Frontal cortex (tissue), 4 donors: ENCODE results near the gene PRR29. TPM values are rescaled to one million over a fixed set of nuclear protein-coding genes. Genes with fewer than 3 reads are reported as not detected.

ENCODE experiments used
- DNase-seq, 2 donors: peaks; one replicate each; pipeline ENCODE4 v3.0.0; 2012; ENCODE audit warnings: low spot score in 2 of 2
- FAIRE-seq: peaks from 2 replicates; lab custom pipeline; 2012; peaks lifted over from hg19 to GRCh38; lab: Jason Lieb, UNC
- total RNA-seq: library from RNA; depleted of rRNA; stranded (reverse); fragments of >200 nt; gene quantifications from one replicate; pipeline ENCODE4 v1.2.3, GENCODE V29; 2014
- donor health status: control.
- donor health status: control.
- donor health status: control.

The PRR29 gene
- total RNA-seq, 1 donor from 2014 or later, result 2.0 TPM

DNA sequence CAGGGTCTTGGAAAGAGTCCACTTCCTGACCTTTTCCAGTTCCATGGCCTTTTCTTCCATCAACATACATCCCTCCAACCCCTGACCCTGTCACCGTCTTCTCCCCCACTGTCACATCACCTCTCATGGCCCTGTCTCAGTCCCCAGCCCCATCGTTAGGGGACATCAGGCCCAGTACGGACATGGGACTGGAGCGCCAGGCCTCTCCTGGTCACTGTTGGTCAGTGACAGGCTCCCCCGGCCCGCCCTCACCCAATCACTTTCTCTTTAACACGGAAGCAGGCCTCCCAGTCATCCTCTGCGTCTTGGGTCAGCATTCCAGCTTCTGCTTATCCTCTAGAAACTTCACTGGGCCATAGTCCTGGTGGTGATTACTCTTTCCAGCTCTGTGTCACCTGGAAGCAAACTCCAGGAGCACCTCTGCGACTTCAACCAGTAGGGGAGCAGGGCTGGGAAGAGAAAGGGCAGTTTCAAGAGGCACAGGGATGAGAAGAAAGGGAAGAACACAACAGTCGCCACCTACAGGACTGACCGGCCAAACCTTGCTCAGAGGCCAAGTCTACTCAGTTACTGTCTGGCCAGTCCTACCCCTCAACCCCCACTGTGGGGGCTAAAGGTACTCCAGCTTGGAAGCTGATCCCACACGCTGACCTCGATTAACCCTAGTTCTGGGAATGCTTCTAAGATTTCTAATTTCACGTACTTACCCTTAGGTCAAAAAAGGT, 38.2 kb downstream of the PRR29 start:
- FAIRE-seq (no peak), DNase-seq (no peak)

- no peak for FAIRE-seq
- DNase-seq, result no peak
Observed at GRCh38 chr17:64037180-64037579, 39.0 kb downstream of the PRR29 start.

DNA sequence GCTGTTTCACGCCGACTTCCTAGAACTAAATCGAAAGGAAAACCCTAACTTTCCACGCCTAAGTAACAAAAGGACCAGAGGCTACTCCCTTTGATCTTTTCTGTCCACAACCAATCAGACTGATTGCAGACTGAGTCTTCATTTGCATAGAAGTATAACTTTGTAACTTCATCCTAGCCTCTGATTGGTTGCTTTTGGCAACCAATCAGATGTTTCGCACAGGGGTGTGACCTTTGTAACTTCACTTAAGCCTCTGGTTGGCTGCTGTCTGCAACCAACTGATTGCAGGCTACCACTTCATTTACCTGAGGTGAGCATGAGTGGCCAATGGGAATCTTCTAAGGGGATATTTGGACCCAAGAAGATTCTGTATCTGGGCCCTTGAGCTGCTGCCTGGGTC, 39.7 kb downstream of the PRR29 start:
- DNase-seq (no peak), FAIRE-seq (no peak)

DNA sequence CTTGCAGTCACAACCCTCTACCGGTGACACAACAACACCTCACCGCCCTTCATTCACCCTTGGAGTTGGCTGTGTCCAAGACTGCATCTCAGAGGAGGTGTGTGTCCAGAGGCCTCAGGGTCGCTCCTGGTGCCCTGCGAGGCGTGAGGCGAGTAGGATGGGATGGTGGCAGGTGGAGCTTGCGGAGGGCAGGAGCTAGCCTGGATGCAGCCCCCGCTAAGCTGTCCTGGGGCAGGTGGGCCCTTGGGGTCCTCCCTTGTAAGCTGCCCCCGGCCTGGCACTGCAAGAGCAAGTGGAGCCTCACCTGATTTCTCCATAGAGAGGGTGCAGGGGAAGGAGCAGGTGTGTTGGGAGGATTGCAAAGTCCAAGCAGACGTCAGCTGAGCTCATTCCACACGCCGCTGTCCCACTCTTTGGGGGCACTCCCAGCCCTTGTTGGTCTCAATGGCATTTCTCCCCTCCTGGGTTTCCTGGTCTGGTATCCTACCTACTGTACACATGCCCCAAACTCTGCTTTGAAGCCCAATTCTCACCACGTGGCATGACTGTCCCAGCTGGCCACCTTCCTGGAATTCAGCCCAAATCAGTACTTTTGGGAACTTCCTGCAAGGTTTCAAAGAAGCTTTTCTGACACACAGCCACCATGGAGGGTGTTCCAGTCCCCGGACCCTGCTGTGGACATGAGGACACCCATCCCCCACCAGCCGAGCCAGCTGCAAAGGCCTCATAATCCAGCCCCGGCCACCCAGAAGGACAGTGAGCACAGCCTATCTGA, 40.4 kb downstream of the PRR29 start:
- DNase-seq, result no peak
- FAIRE-seq, result no peak

DNA sequence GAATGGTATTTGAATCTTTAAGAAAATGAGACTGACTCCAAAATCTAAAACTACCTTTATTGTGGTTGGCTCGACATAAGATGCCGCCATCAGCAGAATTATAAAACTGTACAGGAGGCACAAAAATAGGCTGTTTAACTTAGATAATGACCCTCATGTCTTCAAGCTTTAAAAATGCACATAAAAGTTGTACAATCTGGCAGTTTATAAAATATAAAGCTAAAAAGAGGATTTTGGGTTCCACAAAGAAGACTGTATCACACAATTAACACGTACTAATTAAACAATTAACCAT, 40.9 kb downstream of the PRR29 start:
- DNase-seq (no peak), FAIRE-seq (no peak)

- FAIRE-seq (no peak), DNase-seq (no peak)
Observed at GRCh38 chr17:64040206-64040605, 42.1 kb downstream of the PRR29 start.

DNA sequence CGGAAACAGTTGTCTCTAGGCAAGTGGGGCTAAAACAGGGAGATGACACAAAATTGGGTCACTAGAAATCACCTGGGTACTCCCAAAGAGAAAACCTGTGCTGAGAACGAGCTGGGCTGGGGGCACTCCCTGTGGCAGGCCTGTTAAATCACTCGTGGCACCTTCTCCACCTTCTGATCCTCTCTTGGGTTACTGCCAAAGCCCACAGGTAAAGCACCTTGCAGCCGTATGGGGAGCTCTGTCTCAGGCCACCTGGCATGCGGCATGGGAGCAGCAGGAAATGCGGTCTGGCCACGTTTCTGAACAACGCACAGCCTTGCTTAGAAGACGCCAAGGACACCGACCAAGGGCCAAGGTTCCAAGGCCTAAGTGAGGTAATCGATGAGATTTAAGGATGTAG, 43.8 kb downstream of the PRR29 start:
- no peak for FAIRE-seq
- DNase-seq, result no peak

DNA sequence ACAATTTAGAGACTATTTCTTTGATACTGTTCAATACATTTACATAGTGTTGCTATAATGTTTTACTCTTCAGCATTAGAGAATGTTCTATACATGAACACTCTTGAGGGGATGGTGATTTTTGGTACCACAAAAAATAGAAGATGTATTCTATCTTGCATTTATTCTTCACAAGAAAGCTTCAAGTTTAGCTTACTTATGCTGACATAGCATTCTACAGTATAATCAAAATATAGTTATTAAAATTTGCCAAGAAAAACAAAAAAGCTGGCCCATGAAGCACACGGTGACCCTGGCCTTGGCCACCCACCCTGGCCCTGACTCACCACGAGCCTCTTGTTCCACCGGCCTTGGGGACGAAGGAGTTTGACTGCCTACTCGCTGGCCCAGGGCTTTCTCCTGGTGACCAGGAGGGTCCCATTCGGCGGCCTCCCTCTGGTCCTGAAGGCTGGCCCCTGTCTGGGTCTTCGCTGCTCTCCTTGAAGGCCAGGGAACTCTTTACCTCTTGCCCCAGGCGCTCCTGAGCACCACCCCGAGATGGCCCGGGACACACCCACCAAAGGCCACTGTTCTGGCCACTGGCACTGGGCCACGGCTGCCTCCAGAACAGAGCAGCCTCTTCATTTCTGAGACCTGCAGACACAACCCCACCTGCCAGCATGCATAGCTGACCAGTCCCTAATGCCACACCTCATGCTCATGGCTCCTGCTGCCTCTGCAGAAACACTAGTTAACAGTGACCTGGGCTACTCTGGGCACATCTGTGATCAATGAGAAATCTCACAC, 44.7 kb downstream of the PRR29 start:
- no peak for DNase-seq
- FAIRE-seq, result no peak

- no peak for DNase-seq
- no peak for FAIRE-seq
Observed at GRCh38 chr17:64045176-64045575, 47.0 kb downstream of the PRR29 start.

GRCh38 chr17:64048805-64049204, 50.7 kb downstream of the PRR29 start:
- FAIRE-seq, result no peak
- no peak for DNase-seq

- DNase-seq, result no peak
- FAIRE-seq, result no peak
Observed at GRCh38 chr17:64051153-64051552, 53.0 kb downstream of the PRR29 start.

DNA sequence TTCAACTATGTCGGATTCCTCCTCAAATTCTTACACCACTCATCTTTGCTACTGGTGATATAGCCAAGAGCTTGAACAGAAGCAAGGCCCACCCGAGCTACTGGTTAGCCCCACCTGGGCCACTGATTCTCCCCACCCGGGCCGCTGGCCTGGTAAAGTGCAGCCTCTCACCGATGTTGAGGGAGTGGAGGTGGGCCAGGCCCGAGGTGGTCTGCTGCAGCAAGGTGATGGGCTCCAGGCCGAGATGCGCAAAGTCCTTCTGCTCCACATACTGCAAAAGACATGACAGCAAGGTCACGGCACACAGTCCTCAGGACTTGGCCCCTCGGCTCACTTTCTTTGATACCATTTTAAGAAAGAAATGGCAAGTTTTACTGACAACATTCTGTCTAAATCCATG, 55.0 kb downstream of the PRR29 start:
- FAIRE-seq (no peak), DNase-seq (no peak)

Other genes with a start within 250 kb of the PRR29 start
- 49.3 TPM for gene CCDC47, start 224.8 kb upstream of the PRR29 start, total RNA-seq
- 64.0 TPM for gene DDX42, start 224.2 kb upstream of the PRR29 start, total RNA-seq
- gene PSMC5, start 170.9 kb upstream of the PRR29 start, total RNA-seq, result 47.3 TPM
- gene FTSJ3, start 170.7 kb upstream of the PRR29 start, total RNA-seq, result 34.6 TPM
- 9.4 TPM for gene SMARCD2, start 155.7 kb upstream of the PRR29 start, total RNA-seq
- not detected for gene CSH2, start 124.7 kb upstream of the PRR29 start, total RNA-seq
- not detected for gene GH2, start 116.4 kb upstream of the PRR29 start, total RNA-seq
- gene CSH1, start 101.8 kb upstream of the PRR29 start, total RNA-seq, result not detected
- gene CSHL1, start 87.1 kb upstream of the PRR29 start, total RNA-seq, result not detected
- not detected for gene GH1, start 79.5 kb upstream of the PRR29 start, total RNA-seq
- under 0.01 TPM for gene CD79B, start 66.0 kb upstream of the PRR29 start, total RNA-seq
- gene SCN4A, start 25.4 kb upstream of the PRR29 start, total RNA-seq, result not detected
- gene ICAM2, start 22.3 kb downstream of the PRR29 start, total RNA-seq, result 7.3 TPM
- gene ERN1, start 131.8 kb downstream of the PRR29 start, total RNA-seq, result 3.7 TPM